Choroid plexus epithelial cell (primary cell): ENCODE measurements around the gene LIMS2.

Experiments
- DNase-seq: peaks from one replicate; pipeline ENCODE4 v3.0.0-alpha.2; 2010; ENCODE audit warnings: low read depth
- H3K4me3 ChIP-seq: 2 replicates; pipeline ENCODE4 v1.5.1; 2011; ENCODE audit warnings: low read depth, mild to moderate bottlenecking, control low read depth, low read length, moderate library complexity
- TF ChIP-seq, protein P1 (sequence below): conservative IDR thresholded peaks from 2 replicates; pipeline ENCODE4 v1.5.1; 2011; ENCODE audit warnings: low read depth, mild to moderate bottlenecking, control low read depth, inconsistent platforms, low read length, moderate library complexity

Gene LIMS2

DNA sequence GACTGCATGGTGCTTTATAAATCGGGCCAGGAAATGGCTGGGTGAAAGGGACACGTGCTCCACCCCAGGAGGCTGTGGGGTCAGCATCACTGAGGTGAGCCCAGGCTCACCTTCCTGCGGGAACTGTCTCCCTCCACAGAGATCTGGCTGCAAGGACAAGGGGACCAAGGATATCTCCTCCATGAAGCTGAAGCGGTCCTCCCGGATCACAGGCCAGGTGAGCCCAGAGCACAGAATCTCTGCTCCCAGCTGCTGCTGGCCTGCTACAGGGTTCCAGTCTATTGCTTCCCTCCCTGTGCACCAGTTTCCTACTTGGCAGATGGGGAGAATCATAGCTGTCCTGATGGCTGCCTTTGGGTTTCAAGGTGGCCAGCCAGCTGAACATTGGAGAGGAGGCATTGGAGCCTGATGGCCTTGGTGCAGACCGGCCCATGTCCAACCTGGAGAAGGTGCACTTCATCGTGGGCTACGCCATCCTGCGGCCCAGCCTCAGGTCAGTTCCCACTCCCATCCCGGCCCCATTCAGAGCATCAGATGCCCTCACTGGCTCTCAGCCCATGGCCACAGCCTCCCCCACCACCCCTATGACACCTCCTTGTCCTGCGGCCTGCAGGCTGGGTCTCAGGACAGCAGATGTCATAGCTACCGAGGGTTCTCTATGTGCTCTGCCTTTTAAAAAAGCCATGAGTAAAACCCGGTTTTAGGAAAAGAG, 63.1 kb downstream of the LIMS2 start:
- TF ChIP-seq, protein P1, sequence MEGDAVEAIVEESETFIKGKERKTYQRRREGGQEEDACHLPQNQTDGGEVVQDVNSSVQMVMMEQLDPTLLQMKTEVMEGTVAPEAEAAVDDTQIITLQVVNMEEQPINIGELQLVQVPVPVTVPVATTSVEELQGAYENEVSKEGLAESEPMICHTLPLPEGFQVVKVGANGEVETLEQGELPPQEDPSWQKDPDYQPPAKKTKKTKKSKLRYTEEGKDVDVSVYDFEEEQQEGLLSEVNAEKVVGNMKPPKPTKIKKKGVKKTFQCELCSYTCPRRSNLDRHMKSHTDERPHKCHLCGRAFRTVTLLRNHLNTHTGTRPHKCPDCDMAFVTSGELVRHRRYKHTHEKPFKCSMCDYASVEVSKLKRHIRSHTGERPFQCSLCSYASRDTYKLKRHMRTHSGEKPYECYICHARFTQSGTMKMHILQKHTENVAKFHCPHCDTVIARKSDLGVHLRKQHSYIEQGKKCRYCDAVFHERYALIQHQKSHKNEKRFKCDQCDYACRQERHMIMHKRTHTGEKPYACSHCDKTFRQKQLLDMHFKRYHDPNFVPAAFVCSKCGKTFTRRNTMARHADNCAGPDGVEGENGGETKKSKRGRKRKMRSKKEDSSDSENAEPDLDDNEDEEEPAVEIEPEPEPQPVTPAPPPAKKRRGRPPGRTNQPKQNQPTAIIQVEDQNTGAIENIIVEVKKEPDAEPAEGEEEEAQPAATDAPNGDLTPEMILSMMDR: no peak
- no peak overlapping the region for H3K4me3 ChIP-seq
- no peak for DNase-seq

DNA sequence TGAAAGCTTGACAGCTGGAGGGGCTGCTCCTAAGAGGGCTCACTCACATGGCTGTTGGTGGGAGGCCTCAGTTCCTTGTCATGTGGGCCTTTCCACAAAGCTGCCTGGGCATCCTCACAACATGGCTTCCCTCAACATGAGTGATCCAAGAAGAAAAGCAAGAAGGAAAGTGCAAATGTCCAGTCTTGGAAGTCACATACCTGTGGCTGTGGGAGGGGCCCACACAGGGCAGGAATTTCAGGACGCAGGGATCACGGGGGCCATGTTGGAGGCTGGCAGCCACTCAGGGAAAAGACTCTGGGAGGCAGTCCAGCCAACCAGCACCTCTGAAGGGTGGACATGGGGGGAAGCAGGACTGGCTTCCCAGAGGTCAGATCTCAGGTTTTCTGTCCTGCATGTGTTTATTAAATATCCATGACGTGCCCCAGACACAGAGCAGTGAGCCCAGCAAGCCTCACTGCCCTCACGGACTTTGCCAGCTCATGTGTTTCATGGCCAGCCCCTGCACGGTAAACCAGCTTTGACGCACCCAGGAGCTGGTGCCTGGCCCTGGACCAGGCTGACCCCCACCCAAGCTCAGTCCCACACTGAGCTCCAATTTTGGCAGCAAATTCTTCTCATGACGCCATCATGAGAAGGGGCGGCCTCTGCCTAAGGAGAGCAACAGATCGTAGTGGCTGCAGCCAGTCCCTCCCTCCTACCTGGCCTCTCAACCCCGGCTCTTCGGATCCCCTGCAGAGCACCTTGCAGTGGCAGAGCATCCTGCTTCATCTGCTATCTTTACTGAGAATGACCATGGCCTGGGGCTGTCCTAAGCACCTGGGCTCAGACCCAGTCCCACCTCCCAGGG, 64.0 kb downstream of the LIMS2 start:
- no peak for DNase-seq
- H3K4me3 ChIP-seq: no peak overlapping the region
- TF ChIP-seq, protein P1: no peak

DNA sequence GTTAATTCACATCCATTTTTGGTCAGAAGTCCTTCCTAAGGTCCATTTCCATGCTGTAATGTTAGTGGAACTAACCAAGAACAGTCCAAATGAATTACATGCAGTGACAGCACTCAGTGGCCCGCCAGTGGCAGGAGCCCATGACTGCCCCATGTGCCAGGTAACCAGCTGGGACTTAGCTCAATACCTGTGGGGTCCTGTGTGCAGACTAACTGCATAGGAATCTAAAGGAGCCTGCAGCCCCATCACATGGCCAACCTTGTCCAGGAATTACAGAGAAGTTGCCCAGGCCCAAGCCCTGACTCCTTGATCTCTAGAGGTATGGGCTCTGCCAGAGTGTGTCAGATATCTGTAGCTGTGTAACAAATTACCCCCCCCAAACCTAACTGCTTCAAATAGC, 64.8 kb downstream of the LIMS2 start:
- no peak for DNase-seq
- H3K4me3 ChIP-seq: no peak overlapping the region
- TF ChIP-seq, protein P1: no peak

DNA sequence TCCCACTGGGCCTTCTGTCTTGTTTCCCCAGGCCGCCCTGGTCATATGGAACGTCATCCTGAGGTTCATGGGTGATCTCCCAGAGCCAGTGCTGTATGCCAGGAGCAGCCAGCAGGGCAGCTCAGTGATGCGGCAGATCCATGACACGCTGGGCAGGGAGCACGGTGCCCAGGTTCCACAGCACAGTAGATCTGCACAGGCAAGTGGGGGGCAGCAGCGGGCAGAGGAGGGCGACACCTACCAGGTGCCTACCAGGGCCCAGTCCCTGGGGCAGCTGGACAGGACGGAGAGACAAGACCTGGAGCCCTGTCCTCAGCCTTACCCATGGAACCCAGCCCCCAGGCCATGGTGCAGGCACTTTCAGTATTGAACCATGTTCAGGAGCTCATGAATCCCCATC, 65.5 kb downstream of the LIMS2 start:
- TF ChIP-seq, protein P1: no peak
- no peak for DNase-seq
- no peak overlapping the region for H3K4me3 ChIP-seq

DNA sequence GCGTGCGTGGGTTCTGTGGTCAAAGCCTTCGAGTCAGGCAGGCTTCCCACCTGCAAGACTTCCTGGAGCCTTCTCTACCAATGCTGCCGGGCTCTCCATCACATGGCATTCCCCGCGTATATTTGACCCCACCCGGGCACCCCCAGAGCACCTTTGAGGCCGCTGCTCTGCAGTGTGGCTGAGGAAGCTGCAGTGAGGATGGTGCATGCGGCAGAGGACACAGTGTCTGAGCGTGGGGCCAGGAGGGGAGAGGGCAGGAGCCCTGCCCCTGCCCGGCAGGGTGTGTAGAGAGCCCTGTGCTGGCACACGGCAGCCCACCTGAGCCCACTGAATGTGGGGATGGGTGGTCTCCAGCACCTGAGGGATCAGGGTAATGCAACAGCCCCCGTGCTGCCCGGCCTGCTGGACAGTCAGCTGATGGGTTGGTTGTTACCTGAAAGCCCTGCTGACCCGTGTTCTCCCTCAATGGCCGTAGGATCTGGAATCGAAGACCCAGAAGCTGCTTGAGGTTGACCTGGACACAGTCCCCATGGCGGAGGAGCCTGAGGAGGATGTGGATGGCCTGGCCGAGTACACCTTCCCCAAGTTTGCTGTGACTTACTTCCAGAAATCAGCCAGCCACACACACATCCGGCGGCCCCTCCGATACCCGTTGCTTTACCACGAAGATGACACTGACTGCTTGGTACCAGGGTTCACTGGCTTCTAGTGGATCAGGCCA, 66.1 kb downstream of the LIMS2 start:
- DNase-seq: no peak
- TF ChIP-seq, protein P1: no peak

DNA sequence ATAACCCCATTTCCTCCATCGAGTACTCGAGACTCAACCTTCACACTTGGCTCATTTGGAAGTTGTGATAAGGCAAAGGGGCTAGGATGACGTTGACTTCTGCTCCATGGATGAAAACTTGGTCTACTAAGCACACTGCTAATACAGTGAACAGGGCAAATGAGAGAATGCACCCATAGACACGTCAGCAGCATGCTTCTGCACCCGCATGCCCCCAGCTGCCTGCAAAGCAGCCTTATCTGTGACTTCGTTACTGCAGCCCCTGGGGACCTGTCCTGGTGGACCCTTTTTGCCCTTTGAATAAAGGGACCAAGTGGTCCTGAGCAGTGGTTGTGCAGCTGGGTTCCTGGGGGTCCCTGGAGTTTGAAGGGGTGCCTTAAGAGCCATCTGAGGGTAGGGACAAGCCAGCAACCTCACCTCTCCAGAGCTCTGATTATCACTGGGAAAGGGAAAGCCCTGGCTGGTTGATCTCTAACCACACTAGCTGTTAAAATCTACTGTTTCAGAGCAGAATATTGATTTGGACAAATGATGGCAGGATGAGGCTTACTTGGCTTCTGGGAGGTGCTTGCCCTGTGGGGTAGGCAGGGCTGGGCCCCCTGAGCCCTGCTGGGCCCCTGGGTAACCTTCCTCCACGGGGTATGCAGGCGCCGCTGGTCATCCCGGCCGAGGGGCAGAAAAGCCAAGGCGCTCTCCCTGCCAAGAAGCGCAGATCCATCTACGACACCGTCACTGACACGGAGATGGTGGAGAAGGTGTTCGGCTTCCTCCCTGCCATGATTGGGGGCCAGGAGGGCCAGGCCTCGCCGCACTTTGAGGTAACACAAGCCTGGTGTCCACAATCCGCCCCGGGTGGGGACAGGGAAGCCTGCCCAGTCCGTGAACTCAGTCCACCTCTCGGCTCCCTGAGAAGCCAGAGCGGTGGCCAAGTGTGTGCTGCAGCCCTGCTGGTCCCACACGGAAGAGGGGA, 67.0 kb downstream of the LIMS2 start:
- DNase-seq: no peak
- TF ChIP-seq, protein P1: no peak
- no peak overlapping the region for H3K4me3 ChIP-seq

More for the DNA sequence above, 66.1 kb downstream of the LIMS2 start:
- H3K4me3 ChIP-seq: no peak overlapping the region
